Duodenal mucosa (tissue), 2 donors: ENCODE data around the gene KATNB1.

ENCODE experiments used
- H3K27ac ChIP-seq: one replicate; pipeline ENCODE4 v1.7.0; 2013; ENCODE audit warnings: low read depth, low read length
- H3K27me3 ChIP-seq, 2 donors: one replicate each; pipeline ENCODE4 v1.7.0; 2013; ENCODE audit warnings: low read length in 2 of 2, control low read depth in 1 of 2; ENCODE audit not compliant: insufficient read depth in 2 of 2, control insufficient read depth in 1 of 2
- H3K36me3 ChIP-seq, 2 donors: one replicate each; pipeline ENCODE4 v1.7.0; 2013; ENCODE audit warnings: low read length in 2 of 2, control low read depth in 1 of 2; ENCODE audit not compliant: insufficient read depth in 2 of 2, control insufficient read depth in 1 of 2
- H3K4me1 ChIP-seq, 2 donors: one replicate each; pipeline ENCODE4 v1.7.0; 2013; ENCODE audit warnings: low read length in 2 of 2, control low read depth in 1 of 2; ENCODE audit not compliant: insufficient read depth in 2 of 2, control insufficient read depth in 1 of 2
- H3K4me3 ChIP-seq, 2 donors: one replicate each; pipeline ENCODE4 v1.7.0; 2013; ENCODE audit warnings: low read length in 2 of 2, low read depth in 1 of 2
- H3K9ac ChIP-seq, 2 donors: one replicate each; pipeline ENCODE4 v1.7.0; 2013; ENCODE audit warnings: low read length in 2 of 2, low read depth in 1 of 2
- H3K9me3 ChIP-seq, 2 donors: one replicate each; pipeline ENCODE4 v1.7.0; 2013; ENCODE audit warnings: low read length in 2 of 2, control low read depth in 1 of 2; ENCODE audit not compliant: control insufficient read depth in 1 of 2

The KATNB1 gene

GRCh38 chr16:57694231-57694724, 41.3 kb upstream of the KATNB1 start:
- Histone ChIP-seq H3K4me1 (no peaks in the 10 kb centered on the region), H3K27me3 (peaks cover 0 to 3% of the 10 kb centered on the region in 2 donors), H3K9ac (no peak overlapping the region), H3K4me3 (no peak overlapping the region), H3K9me3 (no peaks in the 10 kb centered on the region), H3K36me3 (no peaks in the 10 kb centered on the region), H3K27ac (no peak overlapping the region)

- Histone ChIP-seq H3K9ac (no peak within 1 kb of the TSS), H3K27ac (no peak within 1 kb of the TSS), H3K4me3 (peak within 1 kb of the TSS; percentile 47 to 48), H3K9me3 (no peaks in the 10 kb centered on the region), H3K27me3 (peaks cover 0 to 3% of the 10 kb centered on the region in 2 donors), H3K36me3 (no peaks in the 10 kb centered on the region), H3K4me1 (no peaks in the 10 kb centered on the region)
Measured at GRCh38 chr16:57694725-57695679, 40.6 kb upstream of the KATNB1 start, which contains the start of gene DRC7. Gene DRC7 (plus strand): TSS chr16:57694806. CDS start chr16:57697950, 3,144 bp downstream.

- Histone ChIP-seq H3K36me3 (no peaks in the 10 kb centered on the region), H3K9me3 (no peaks in the 10 kb centered on the region), H3K4me1 (no peaks in the 10 kb centered on the region), H3K9ac (no peak overlapping the region), H3K27me3 (peaks cover 0 to 3% of the 10 kb centered on the region in 2 donors), H3K27ac (no peak overlapping the region), H3K4me3 (no peak overlapping the region)
Measured at GRCh38 chr16:57695680-57696069, 39.9 kb upstream of the KATNB1 start.

- Histone ChIP-seq H3K4me1 (peaks cover 0 to 5% of the 10 kb centered on the region in 2 donors), H3K9ac (no peak overlapping the region), H3K27me3 (peaks cover 0 to 3% of the 10 kb centered on the region in 2 donors), H3K36me3 (no peaks in the 10 kb centered on the region), H3K9me3 (no peaks in the 10 kb centered on the region), H3K4me3 (no peak overlapping the region), H3K27ac (no peak overlapping the region)
Measured at GRCh38 chr16:57696240-57696639, 39.3 kb upstream of the KATNB1 start.

- peaks cover 0 to 7% of the 10 kb centered on the region in 2 donors for H3K4me1 ChIP-seq
- H3K4me3 ChIP-seq, result no peak overlapping the region
- no peak overlapping the region for H3K27ac ChIP-seq
- no peak overlapping the region for H3K9ac ChIP-seq
- H3K36me3 ChIP-seq, result no peaks in the 10 kb centered on the region
- peaks cover 0 to under 1% of the 10 kb centered on the region in 2 donors for H3K27me3 ChIP-seq
- H3K9me3 ChIP-seq, result no peaks in the 10 kb centered on the region
Measured at GRCh38 chr16:57697896-57698537, 37.6 kb upstream of the KATNB1 start.

GRCh38 chr16:57698812-57699405, 36.7 kb upstream of the KATNB1 start:
- H3K27me3 ChIP-seq, result no peaks in the 10 kb centered on the region
- H3K4me1 ChIP-seq, result peaks cover 0 to 7% of the 10 kb centered on the region in 2 donors
- no peak overlapping the region for H3K27ac ChIP-seq
- H3K36me3 ChIP-seq, result no peaks in the 10 kb centered on the region
- H3K9ac ChIP-seq, result no peak overlapping the region
- H3K9me3 ChIP-seq, result no peaks in the 10 kb centered on the region
- H3K4me3 ChIP-seq, result no peak overlapping the region

GRCh38 chr16:57699481-57699880, 36.1 kb upstream of the KATNB1 start:
- Histone ChIP-seq H3K36me3 (no peaks in the 10 kb centered on the region), H3K27me3 (no peaks in the 10 kb centered on the region), H3K9ac (no peak overlapping the region), H3K9me3 (no peaks in the 10 kb centered on the region), H3K4me3 (no peak overlapping the region), H3K27ac (no peak overlapping the region), H3K4me1 (peaks cover 0 to 7% of the 10 kb centered on the region in 2 donors)

GRCh38 chr16:57699899-57700298, 35.7 kb upstream of the KATNB1 start:
- Histone ChIP-seq H3K4me3 (no peak overlapping the region), H3K9me3 (no peaks in the 10 kb centered on the region), H3K27me3 (no peaks in the 10 kb centered on the region), H3K9ac (no peak overlapping the region), H3K4me1 (peaks cover 0 to 7% of the 10 kb centered on the region in 2 donors), H3K36me3 (no peaks in the 10 kb centered on the region), H3K27ac (no peak overlapping the region)

- Histone ChIP-seq H3K4me1 (peaks cover 0 to 7% of the 10 kb centered on the region in 2 donors), H3K36me3 (no peaks in the 10 kb centered on the region), H3K9me3 (no peaks in the 10 kb centered on the region), H3K27me3 (no peaks in the 10 kb centered on the region), H3K9ac (no peak overlapping the region), H3K27ac (no peak overlapping the region), H3K4me3 (no peak overlapping the region)
Measured at GRCh38 chr16:57700781-57701551, 34.6 kb upstream of the KATNB1 start.
